Measurements from ENCODE around the gene SLC35G2.

The SLC35G2 gene

DNA sequence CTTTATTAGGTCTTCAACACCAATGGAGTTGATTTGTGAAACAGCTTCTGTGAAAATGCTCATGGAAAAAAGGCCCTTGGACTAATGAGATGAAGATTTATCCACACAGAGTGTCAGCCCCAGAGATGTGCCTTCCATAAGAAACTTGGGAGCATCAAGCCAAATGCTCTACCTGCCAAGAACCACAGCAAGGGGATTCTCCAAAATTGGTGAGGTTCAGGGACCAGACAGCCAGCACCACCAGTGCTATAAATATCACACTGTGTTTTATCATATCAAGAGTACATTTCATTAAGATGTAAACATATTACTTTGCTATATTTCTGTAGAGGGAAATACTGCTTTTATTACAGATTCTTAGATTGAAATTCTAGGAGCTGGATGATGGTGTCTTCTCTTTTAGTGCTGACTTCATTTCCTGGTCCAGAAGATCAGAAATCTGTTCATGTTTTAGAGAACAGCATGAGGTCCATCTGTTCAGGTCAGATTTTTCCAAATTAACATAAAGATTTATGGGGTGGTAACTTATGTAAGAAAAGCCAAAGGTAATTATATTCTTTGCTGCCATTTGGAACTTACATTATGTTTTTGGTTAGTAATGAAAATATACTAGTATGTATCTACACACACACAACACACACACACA lies 17.7 kb downstream of the SLC35G2 start:
- no peak overlapping the region for H3K27ac Mint-ChIP-seq
- H3K36me3 Mint-ChIP-seq (ENCODE audit: low read depth): peaks cover 9% of the 10 kb centered on the region
- H3K27me3 Mint-ChIP-seq (ENCODE audit: low read depth): no peaks in the 10 kb centered on the region
- H3K4me1 Mint-ChIP-seq: no peaks in the 10 kb centered on the region
- TF ChIP-seq, protein P1, sequence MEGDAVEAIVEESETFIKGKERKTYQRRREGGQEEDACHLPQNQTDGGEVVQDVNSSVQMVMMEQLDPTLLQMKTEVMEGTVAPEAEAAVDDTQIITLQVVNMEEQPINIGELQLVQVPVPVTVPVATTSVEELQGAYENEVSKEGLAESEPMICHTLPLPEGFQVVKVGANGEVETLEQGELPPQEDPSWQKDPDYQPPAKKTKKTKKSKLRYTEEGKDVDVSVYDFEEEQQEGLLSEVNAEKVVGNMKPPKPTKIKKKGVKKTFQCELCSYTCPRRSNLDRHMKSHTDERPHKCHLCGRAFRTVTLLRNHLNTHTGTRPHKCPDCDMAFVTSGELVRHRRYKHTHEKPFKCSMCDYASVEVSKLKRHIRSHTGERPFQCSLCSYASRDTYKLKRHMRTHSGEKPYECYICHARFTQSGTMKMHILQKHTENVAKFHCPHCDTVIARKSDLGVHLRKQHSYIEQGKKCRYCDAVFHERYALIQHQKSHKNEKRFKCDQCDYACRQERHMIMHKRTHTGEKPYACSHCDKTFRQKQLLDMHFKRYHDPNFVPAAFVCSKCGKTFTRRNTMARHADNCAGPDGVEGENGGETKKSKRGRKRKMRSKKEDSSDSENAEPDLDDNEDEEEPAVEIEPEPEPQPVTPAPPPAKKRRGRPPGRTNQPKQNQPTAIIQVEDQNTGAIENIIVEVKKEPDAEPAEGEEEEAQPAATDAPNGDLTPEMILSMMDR (IDR thresholded peaks at IDR 0.05; ENCODE audit: unreplicated experiment in 3 of 3): no peak
- no peak overlapping the region for H3K4me3 Mint-ChIP-seq
- no peaks in the 10 kb centered on the region for H3K9me3 Mint-ChIP-seq

- Mint-ChIP-seq H3K9me3 (no peaks in the 10 kb centered on the region), H3K4me3 (no peak overlapping the region), H3K36me3 (ENCODE audit: low read depth) (peaks cover 20% of the 10 kb centered on the region), H3K27me3 (ENCODE audit: low read depth) (no peaks in the 10 kb centered on the region), H3K27ac (no peak overlapping the region), H3K4me1 (no peaks in the 10 kb centered on the region)
- TF ChIP-seq, protein P1 (IDR thresholded peaks at IDR 0.05; ENCODE audit: unreplicated experiment in 3 of 3): no peak
Measured at GRCh38 chr3:136838641-136839555, 20.0 kb downstream of the SLC35G2 start.

GRCh38 chr3:136839556-136839931 lies 20.6 kb downstream of the SLC35G2 start:
- peaks cover 21% of the 10 kb centered on the region for H3K36me3 Mint-ChIP-seq (ENCODE audit: low read depth)
- no peaks in the 10 kb centered on the region for H3K9me3 Mint-ChIP-seq
- H3K27ac Mint-ChIP-seq: no peak overlapping the region
- H3K4me3 Mint-ChIP-seq: no peak overlapping the region
- H3K4me1 Mint-ChIP-seq: no peaks in the 10 kb centered on the region
- no peaks in the 10 kb centered on the region for H3K27me3 Mint-ChIP-seq (ENCODE audit: low read depth)
- TF ChIP-seq, protein P1 (IDR thresholded peaks at IDR 0.05; ENCODE audit: unreplicated experiment in 3 of 3): no peak

- Mint-ChIP-seq H3K36me3 (ENCODE audit: low read depth) (peaks cover 26% of the 10 kb centered on the region), H3K27ac (no peak overlapping the region), H3K27me3 (ENCODE audit: low read depth) (no peaks in the 10 kb centered on the region), H3K4me3 (no peak overlapping the region), H3K4me1 (no peaks in the 10 kb centered on the region), H3K9me3 (no peaks in the 10 kb centered on the region)
- TF ChIP-seq, protein P1 (IDR thresholded peaks at IDR 0.05; ENCODE audit: unreplicated experiment in 3 of 3): no peak
Measured at GRCh38 chr3:136840252-136840651, 21.3 kb downstream of the SLC35G2 start.

DNA sequence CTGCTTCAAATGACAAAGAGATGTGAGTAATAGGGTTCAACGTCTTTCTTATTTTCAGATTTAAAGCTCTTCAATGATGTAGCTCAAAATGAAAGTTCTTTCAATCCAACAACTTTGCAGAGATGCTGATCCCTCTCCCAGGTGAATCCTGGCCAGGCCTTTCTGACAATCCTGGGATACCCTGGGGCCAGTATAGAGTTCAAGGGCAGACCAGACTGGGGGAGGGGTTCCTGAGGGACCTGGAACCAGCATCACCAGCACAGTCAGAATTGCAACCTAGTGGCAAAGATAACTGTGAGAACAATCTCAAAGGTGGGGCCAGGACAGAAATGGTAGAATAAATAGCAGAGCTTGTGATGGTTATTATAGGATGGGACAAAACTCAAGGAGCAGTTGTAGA lies 23.4 kb downstream of the SLC35G2 start:
- Mint-ChIP-seq H3K9me3 (no peaks in the 10 kb centered on the region), H3K27ac (no peak overlapping the region), H3K27me3 (ENCODE audit: low read depth) (no peaks in the 10 kb centered on the region), H3K4me1 (no peaks in the 10 kb centered on the region), H3K36me3 (ENCODE audit: low read depth) (peaks cover 40% of the 10 kb centered on the region), H3K4me3 (no peak overlapping the region)
- TF ChIP-seq, protein P1 (IDR thresholded peaks at IDR 0.05; ENCODE audit: unreplicated experiment in 3 of 3): no peak

Measured in nephron (organoid).